Epithelial cell of esophagus (primary cell): ENCODE data around the gene MYF5.

ENCODE experiments used
- DNase-seq: peaks from one replicate; pipeline ENCODE4 v3.0.0; 2010; ENCODE audit warnings: low read depth
- H3K4me3 ChIP-seq: 2 replicates; pipeline ENCODE4 v1.5.1; 2011; ENCODE audit warnings: mild to moderate bottlenecking, low read length, control low read depth
- CTCF ChIP-seq: IDR thresholded peaks from 2 replicates; pipeline ENCODE4 v1.5.1; 2011; ENCODE audit warnings: low read depth, mild to moderate bottlenecking, low read length, control low read depth, inconsistent platforms; ENCODE audit not compliant: insufficient read depth; ENCODE audit errors: missing control alignments

MYF5 gene

GRCh38 chr12:80707830-80708258 is 8.9 kb upstream of the MYF5 start:
- TF ChIP-seq CTCF: no peak
- no peak overlapping the region for H3K4me3 ChIP-seq
- DNase-seq: no peak

- no peak for DNase-seq
- TF ChIP-seq CTCF: no peak
- no peak overlapping the region for H3K4me3 ChIP-seq
Measured at GRCh38 chr12:80708259-80708974, 8.3 kb upstream of the MYF5 start.

- TF ChIP-seq CTCF: no peak
- H3K4me3 ChIP-seq: no peak overlapping the region
- no peak for DNase-seq
Measured at GRCh38 chr12:80708975-80709328, 7.8 kb upstream of the MYF5 start.

GRCh38 chr12:80709811-80710726 is 6.6 kb upstream of the MYF5 start:
- H3K4me3 ChIP-seq: no peak overlapping the region
- DNase-seq: peak; percentile 8
- TF ChIP-seq CTCF: peak; percentile 31

GRCh38 chr12:80710727-80711449 is 5.8 kb upstream of the MYF5 start:
- no peak overlapping the region for H3K4me3 ChIP-seq
- DNase-seq: no peak
- no peak for TF ChIP-seq CTCF

GRCh38 chr12:80711866-80712265 is 4.8 kb upstream of the MYF5 start:
- DNase-seq: no peak
- H3K4me3 ChIP-seq: no peak overlapping the region
- no peak for TF ChIP-seq CTCF
